HepG2 (cell line): Measurements from ENCODE around the gene CPNE2. TPM values are rescaled to one million over a fixed set of nuclear protein-coding genes. Genes with fewer than 3 reads are reported as not detected.
A peak's percentile ranks its signal among the peaks of the same experiment; 100 is the strongest.

ENCODE experiments used
- AGO2 ChIP-seq: fragments of 200-400 bp; formaldehyde crosslinking; optimal IDR thresholded peaks from 2 replicates; pipeline ENCODE3; 2017; ENCODE audit warnings: mild to moderate bottlenecking, low read depth, low read length, moderate library complexity
- ARNT2 ChIP-seq: sonication (generic); formaldehyde crosslinking; IDR thresholded peaks from 2 replicates; pipeline ENCODE4 v1.8.0; 2022; ENCODE audit warnings: mild to moderate bottlenecking, low read depth, missing genetic modification reagents, moderate library complexity
- ATF7-NPFF ChIP-seq: sonication (generic); formaldehyde crosslinking; IDR thresholded peaks from 2 replicates; pipeline ENCODE4 v1.8.1; 2023; ENCODE audit warnings: mild to moderate bottlenecking, low read depth, missing genetic modification reagents, moderate library complexity
- BHLHE40 ChIP-seq: IDR thresholded peaks from 2 replicates; pipeline ENCODE4 v1.6.1; 2011; ENCODE audit warnings: low read length, improper control_type of control experiment
- BRF2 ChIP-seq: sonication (generic); formaldehyde crosslinking; IDR thresholded peaks from 2 replicates; pipeline ENCODE4 v1.8.1; 2022; ENCODE audit warnings: mild to moderate bottlenecking, missing genetic modification reagents
- HINFP ChIP-seq: sonication (generic); formaldehyde crosslinking; IDR thresholded peaks from 2 replicates; pipeline ENCODE4 v1.4.0; 2020; ENCODE audit warnings: low read depth, mild to moderate bottlenecking, missing genetic modification reagents
- HOXA3 ChIP-seq: sonication (generic); formaldehyde crosslinking; IDR thresholded peaks from 2 replicates; pipeline ENCODE4 v1.5.0; 2020; ENCODE audit warnings: missing genetic modification reagents
- JUNB ChIP-seq: sonication (generic); formaldehyde crosslinking; IDR thresholded peaks from 2 replicates; pipeline ENCODE4 v1.8.0; 2022; ENCODE audit warnings: missing genetic modification reagents, mild to moderate bottlenecking, borderline replicate concordance
- KLF12 ChIP-seq: sonication (generic); formaldehyde crosslinking; IDR thresholded peaks from 2 replicates; pipeline ENCODE4 v1.4.0; 2020; ENCODE audit warnings: missing genetic modification reagents, borderline replicate concordance
- MED1 ChIP-seq: sonication (generic); formaldehyde crosslinking; IDR thresholded peaks from 2 replicates; pipeline ENCODE4 v1.4.0; 2020; ENCODE audit warnings: missing genetic modification reagents
- MLLT10 ChIP-seq: sonication (generic); formaldehyde crosslinking; IDR thresholded peaks from 2 replicates; pipeline ENCODE4 v1.4.0; 2020; ENCODE audit warnings: missing genetic modification reagents
- SP1 ChIP-seq, 2 experiments: fragments of 450-650 bp in 1 of 2; sonication (generic) in 1 of 2; formaldehyde crosslinking in 1 of 2; IDR thresholded peaks; 2 replicates each; pipeline versions ENCODE4 v1.4.0 to v1.6.1; 2016 to 2020; ENCODE audit warnings: missing genetic modification reagents in 1 of 2
- TP53 ChIP-seq: sonication (generic); formaldehyde crosslinking; conservative IDR thresholded peaks from 2 replicates; pipeline ENCODE4 v1.4.0; 2020; ENCODE audit warnings: missing genetic modification reagents
- ZBTB7A ChIP-seq: sonication (generic); formaldehyde crosslinking; IDR thresholded peaks from 2 replicates; pipeline ENCODE4 v1.8.0; 2022; ENCODE audit warnings: mild to moderate bottlenecking, missing genetic modification reagents
- ZNF556 ChIP-seq: sonication (generic); formaldehyde crosslinking; IDR thresholded peaks from 2 replicates; pipeline ENCODE4 v1.4.0; 2020; ENCODE audit warnings: mild to moderate bottlenecking, missing genetic modification reagents, borderline replicate concordance
- ZNF557 ChIP-seq: sonication (generic); formaldehyde crosslinking; IDR thresholded peaks from 2 replicates; pipeline ENCODE4 v1.4.0; 2020; ENCODE audit warnings: missing genetic modification reagents
- ZNF768 ChIP-seq: sonication (generic); formaldehyde crosslinking; IDR thresholded peaks from 2 replicates; pipeline ENCODE4 v1.4.0; 2020; ENCODE audit warnings: missing genetic modification reagents
- ZNF776 ChIP-seq: sonication (generic); formaldehyde crosslinking; IDR thresholded peaks from 2 replicates; pipeline ENCODE4 v1.4.0; 2020; ENCODE audit warnings: mild to moderate bottlenecking, missing genetic modification reagents
- ZNF788 ChIP-seq: sonication (generic); formaldehyde crosslinking; IDR thresholded peaks from 2 replicates; pipeline ENCODE4 v1.5.0; 2020; ENCODE audit warnings: mild to moderate bottlenecking, missing genetic modification reagents, borderline replicate concordance
- ZNF800 ChIP-seq: sonication (generic); formaldehyde crosslinking; IDR thresholded peaks from 2 replicates; pipeline ENCODE4 v1.4.0; 2020; ENCODE audit warnings: missing genetic modification reagents
- polyA plus RNA-seq, 8 experiments: library from polyadenylated mRNA; depleted of rRNA in 3 of 8; stranded (reverse) in 7 of 8; unstranded in 1 of 8; fragments of >200 nt; fragmentation: Illumina TruSeq in 4 of 8; extraction: Trizol in 4 of 8; gene quantifications; 2 replicates each; pipeline versions ENCODE4 v1.2.1 to v1.2.3, GENCODE V29; 2011 to 2016; ENCODE audit warnings: low read depth in 4 of 8, missing spikeins in 1 of 8, mixed read lengths in 1 of 8; ENCODE audit not compliant: insufficient read depth in 1 of 8
- total RNA-seq, 5 experiments: library from RNA; depleted of rRNA; stranded (reverse); fragments of >200 nt; fragmentation: Illumina TruSeq; extraction: Trizol; gene quantifications; 2 replicates each; pipeline ENCODE4 v1.2.3, GENCODE V29; 2016; ENCODE audit warnings: low read depth in 1 of 5

The CPNE2 gene
- total and polyA plus RNA-seq, 2 of the 13 experiments (the other 11 are each of a cell fraction or from before 2014, with no cell fraction given), result 10.6 to 23.3 TPM

GRCh38 chr16:57091975-57092785 is at the start of gene CPNE2 (continued):
- TF ChIP-seq BRF2, result no peak
- no peak for TF ChIP-seq ZNF788 (CRISPR knock-in tag)
- no peak for TF ChIP-seq BHLHE40
- TF ChIP-seq HINFP, result peak; percentile 23; the same call in 1 of the 2 replicates
- peak; percentile 25; the same call in 1 of the 2 replicates for TF ChIP-seq KLF12 (CRISPR knock-in tag)
- TF ChIP-seq ZNF768 (CRISPR knock-in tag), result 0 out of 2 replicates have a peak, but pooled peaks have one; percentile 14
- TF ChIP-seq ZNF800 (CRISPR knock-in tag), result peak; percentile 80
- TF ChIP-seq ATF7-NPFF (CRISPR knock-in tag), result peak; percentile 69; the same call in 1 of the 2 replicates
- peak; percentile 10; the same call in 1 of the 2 replicates for TF ChIP-seq MED1
- TF ChIP-seq ARNT2 (CRISPR knock-in tag), result peak; percentile 31; the same call in 1 of the 2 replicates
- TF ChIP-seq MLLT10, result no peak
- peak; percentile 15; the same call in 1 of the 2 replicates for TF ChIP-seq ZNF556 (CRISPR knock-in tag)
- TF ChIP-seq ZBTB7A, result peak; percentile 59; the same call in 1 of the 2 replicates
- peak; percentile 48 for TF ChIP-seq HOXA3
- TF ChIP-seq AGO2, result peak; percentile 16
- TF ChIP-seq ZNF776 (CRISPR knock-in tag), result peak; percentile 36; the same call in 1 of the 2 replicates
- TF ChIP-seq ZNF557 (CRISPR knock-in tag), result 0 out of 2 replicates have a peak, but pooled peaks have one; percentile 32
- no peak for TF ChIP-seq JUNB (CRISPR knock-in tag)
- no peak for TF ChIP-seq SP1 (IDR thresholded peaks at IDR 0.05)
- no peak for TF ChIP-seq SP1 (CRISPR knock-in tag; IDR thresholded peaks at IDR 0.05)
- no peak for TF ChIP-seq TP53
